CD14-positive monocyte (primary cell): ENCODE measurements around the gene ACADS. TPM values are rescaled to one million over a fixed set of nuclear protein-coding genes. Genes with fewer than 3 reads are reported as not detected.

Source experiments
- DNase-seq, 3 donors: peaks; one replicate each; pipeline ENCODE4 v3.0.0-alpha.2; 2011 to 2022
- H2AFZ ChIP-seq: 2 replicates; pipeline ENCODE4 v1.6.0; 2012; ENCODE audit warnings: mild to moderate bottlenecking, low read depth, low read length, inconsistent platforms; ENCODE audit not compliant: insufficient read depth, poor library complexity, severe bottlenecking
- H3K27ac ChIP-seq, 2 donors: 1 replicate in 1 of 2; 2 replicates in 1 of 2; pipeline ENCODE4 v1.5.1; 2012 to 2013; ENCODE audit warnings: low read length in 2 of 2, control low read depth in 1 of 2, inconsistent platforms in 1 of 2, low read depth in 1 of 2, mild to moderate bottlenecking in 1 of 2
- H3K27me3 ChIP-seq, 2 donors: one replicate each; pipeline versions ENCODE4 v1.6.0 to v1.6.1; 2011 to 2013; ENCODE audit warnings: low read length in 2 of 2; ENCODE audit not compliant: control insufficient read depth in 2 of 2, insufficient read depth in 2 of 2
- H3K36me3 ChIP-seq, 2 donors: replicated peaks in 1 of 2; 1 replicate in 1 of 2; 2 replicates in 1 of 2; pipeline versions ENCODE4 v1.5.1 to v1.6.1; 2012 to 2013; ENCODE audit warnings: low read length in 2 of 2, control low read depth in 1 of 2, inconsistent platforms in 1 of 2, mild to moderate bottlenecking in 1 of 2; ENCODE audit not compliant: insufficient read depth in 2 of 2, control insufficient read depth in 1 of 2
- H3K4me1 ChIP-seq, 2 donors: 1 replicate in 1 of 2; 2 replicates in 1 of 2; pipeline versions ENCODE4 v1.5.1 to v1.6.1; 2012 to 2013; ENCODE audit warnings: low read length in 2 of 2, control low read depth in 1 of 2, inconsistent platforms in 1 of 2, mild to moderate bottlenecking in 1 of 2, moderate library complexity in 1 of 2; ENCODE audit not compliant: insufficient read depth in 2 of 2, control insufficient read depth in 1 of 2
- H3K4me2 ChIP-seq: replicated peaks from 2 replicates; pipeline ENCODE3; 2012; ENCODE audit warnings: low read length, moderate library complexity, mild to moderate bottlenecking; ENCODE audit not compliant: poor library complexity, severe bottlenecking; ENCODE audit errors: extremely low read depth
- H3K4me3 ChIP-seq, 3 experiments: fragments of 200-600 bp in 1 of 3; sonication (generic) in 1 of 3; replicated peaks in 1 of 3; 1 replicate in 2 of 3; 2 replicates in 1 of 3; pipeline ENCODE4 v1.5.1; 2011 to 2013; ENCODE audit warnings: low read length in 3 of 3, mild to moderate bottlenecking in 3 of 3, control low read depth in 2 of 3, low read depth in 2 of 3, inconsistent platforms in 1 of 3, moderate library complexity in 1 of 3
- H3K79me2 ChIP-seq: 2 replicates; pipeline ENCODE4 v1.6.0; 2012; ENCODE audit warnings: mild to moderate bottlenecking, control low read depth, inconsistent platforms, low read length, moderate library complexity; ENCODE audit not compliant: insufficient read depth
- H3K9ac ChIP-seq: 2 replicates; pipeline ENCODE4 v1.6.0; 2017; ENCODE audit warnings: low read length, mild to moderate bottlenecking; ENCODE audit not compliant: insufficient read depth, poor library complexity, severe bottlenecking
- H3K9me3 ChIP-seq, 2 donors: replicated peaks in 1 of 2; 1 replicate in 1 of 2; 2 replicates in 1 of 2; pipeline versions ENCODE4 v1.5.1 to v1.6.1; 2012 to 2013; ENCODE audit warnings: low read length in 2 of 2, control low read depth in 1 of 2; ENCODE audit not compliant: control insufficient read depth in 1 of 2, insufficient read depth in 1 of 2
- H4K20me1 ChIP-seq: 2 replicates; pipeline ENCODE4 v1.6.0; 2012; ENCODE audit warnings: mild to moderate bottlenecking, low read length, control low read depth, moderate library complexity; ENCODE audit not compliant: insufficient read depth
- H3K27ac Mint-ChIP-seq, 7 donors: one replicate each; pipeline ENCODE4 v1.8.0; 2020; ENCODE audit warnings: mild to moderate bottlenecking in 7 of 7, mixed read lengths in 7 of 7, moderate library complexity in 6 of 7, inconsistent platforms in 2 of 7
- H3K27me3 Mint-ChIP-seq, 3 donors: one replicate each; pipeline ENCODE4 v1.8.0; 2021 to 2022; ENCODE audit warnings: low read depth in 3 of 3, mild to moderate bottlenecking in 3 of 3, mixed read lengths in 3 of 3, moderate library complexity in 3 of 3, inconsistent platforms in 1 of 3
- H3K36me3 Mint-ChIP-seq, 2 donors: one replicate each; pipeline ENCODE4 v1.8.0; 2020; ENCODE audit warnings: mixed read lengths in 2 of 2, inconsistent platforms in 1 of 2, mild to moderate bottlenecking in 1 of 2
- H3K4me1 Mint-ChIP-seq: one replicate; pipeline ENCODE4 v1.8.0; 2020; ENCODE audit warnings: mild to moderate bottlenecking, mixed read lengths
- H3K4me3 Mint-ChIP-seq, 2 donors: one replicate each; pipeline ENCODE4 v1.8.0; 2020; ENCODE audit warnings: mild to moderate bottlenecking in 2 of 2, mixed read lengths in 2 of 2, moderate library complexity in 1 of 2
- H3K9me3 Mint-ChIP-seq, 7 donors: one replicate each; pipeline ENCODE4 v1.8.0; 2020 to 2022; ENCODE audit warnings: mixed read lengths in 7 of 7, mild to moderate bottlenecking in 6 of 7, moderate library complexity in 6 of 7, inconsistent platforms in 2 of 7
- CTCF ChIP-seq: fragments of 200-600 bp; IDR thresholded peaks from one replicate; pipeline ENCODE4 v1.8.0; 2022; ENCODE audit warnings: antibody characterized with exemption, mild to moderate bottlenecking
- WGBS: methylation state at CpG from one replicate; pipeline ENCODE4 v1.1.5; 2013; ENCODE audit warnings: missing lambda C conversion rate; ENCODE audit not compliant: insufficient coverage; 5-methylcytosine and 5-hydroxymethylcytosine counted together
- intact Hi-C, 2 donors: fragments of 100-400 bp; cut with micrococcal nuclease; formaldehyde crosslinking; loops; one replicate each; pipeline versions ENCODE4 v1.15.0 to v1.15.1; 2023
- polyA plus RNA-seq, 3 donors: library from polyadenylated mRNA; depleted of rRNA in 1 of 3; unstranded in 2 of 3; stranded (reverse) in 1 of 3; fragments of 300-500 nt in 2 of 3; fragments of >200 nt in 1 of 3; fragmentation: Illumina TruSeq in 2 of 3; gene quantifications; 1 replicate in 2 of 3; 2 replicates in 1 of 3; pipeline ENCODE4 v1.2.3, GENCODE V29; 2012 to 2021

The ACADS gene
- polyA plus RNA-seq, 3 donors: 9.2 to 25.1 (median 18.2) TPM

- intact Hi-C loops: no loop called here
- Histone ChIP-seq H3K27ac (no peak overlapping the region), H3K4me3 (no peak overlapping the region), H3K4me2 (no peak overlapping the region), H3K36me3 (no peaks in the 10 kb centered on the region), H3K79me2 (no peaks in the 10 kb centered on the region), H3K9me3 (peaks cover 6% of the 10 kb centered on the region in 2 donors), H2AFZ (no peak overlapping the region), H3K27me3 (no peaks in the 10 kb centered on the region), H3K9ac (no peak overlapping the region), H3K4me1 (no peaks in the 10 kb centered on the region), H4K20me1 (no peaks in the 10 kb centered on the region)
- Mint-ChIP-seq H3K9me3 (peaks cover 4 to 21% (median 15%) of the 10 kb centered on the region in 7 donors), H3K36me3 (no peaks in the 10 kb centered on the region), H3K27me3 (peaks cover 2 to 13% (median 9%) of the 10 kb centered on the region in 3 donors), H3K27ac (no peak overlapping the region), H3K4me1 (no peaks in the 10 kb centered on the region), H3K4me3 (no peak overlapping the region)
- peak in 2 of 3 donors; percentile 2 to 16 for DNase-seq
- no peak for TF ChIP-seq CTCF
- 99% methylated on average over 9 of the region's 9 CpGs for WGBS
Measured at GRCh38 chr12:120751389-120751788, 25.8 kb downstream of the ACADS start.

DNA sequence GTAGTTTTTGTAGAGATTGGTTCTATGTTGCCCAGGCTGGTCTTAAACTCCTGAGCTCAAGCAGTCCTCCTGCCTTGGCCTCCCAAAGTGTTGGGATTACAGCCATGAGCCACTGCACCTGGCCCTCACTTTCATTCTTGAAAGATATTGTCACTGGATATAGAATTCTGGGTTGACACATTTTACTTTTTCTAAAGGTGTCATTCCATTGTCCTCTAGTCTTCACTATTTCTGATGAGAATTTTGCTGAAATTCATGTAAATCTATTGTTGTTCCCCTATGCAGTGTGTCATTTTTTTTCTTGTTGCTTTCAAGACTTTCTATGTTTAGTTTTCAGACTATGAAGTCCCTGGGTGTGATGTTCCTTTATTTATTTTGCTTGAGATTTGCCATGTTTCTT is 29.2 kb downstream of the ACADS start:
- Mint-ChIP-seq H3K27me3 (peaks cover 2 to 13% (median 9%) of the 10 kb centered on the region in 3 donors), H3K36me3 (peaks cover 0 to under 1% of the 10 kb centered on the region in 2 donors), H3K4me1 (no peaks in the 10 kb centered on the region), H3K4me3 (no peak overlapping the region), H3K9me3 (peaks cover 4 to 21% (median 15%) of the 10 kb centered on the region in 7 donors), H3K27ac (no peak overlapping the region)
- H3K27me3 ChIP-seq: no peaks in the 10 kb centered on the region
- TF ChIP-seq CTCF: no peak
- intact Hi-C loops: no loop called here
- no peak for DNase-seq
- H3K4me2 ChIP-seq: no peak overlapping the region
- H3K27ac ChIP-seq: no peak overlapping the region
- peaks cover 0 to 2% of the 10 kb centered on the region in 2 donors for H3K36me3 ChIP-seq
- no peak overlapping the region for H3K9ac ChIP-seq
- H3K9me3 ChIP-seq: peaks cover 6% of the 10 kb centered on the region in 2 donors
- no peak overlapping the region for H3K4me3 ChIP-seq
- H2AFZ ChIP-seq: no peak overlapping the region
- no peaks in the 10 kb centered on the region for H3K79me2 ChIP-seq
- no peaks in the 10 kb centered on the region for H4K20me1 ChIP-seq
- H3K4me1 ChIP-seq: no peaks in the 10 kb centered on the region
